Measurements from ENCODE around the gene FAM90A26.
"Not testable (repeated sequence)": the region's sequence is repeated elsewhere in the genome, so short reads cannot be mapped to it uniquely, and the experiment has no call there.

FAM90A26 gene

GRCh38 chr4:9165990-9166389, 4.2 kb upstream of the FAM90A26 start:
- DNase-seq: not testable (repeated sequence)

GRCh38 chr4:9210357-9210756, 40.1 kb downstream of the FAM90A26 start, which contains the start of gene USP17L10:
USP17L10 (plus strand) TSS chr4:9210657; CDS start chr4:9210657, 0 bp downstream.
- DNase-seq: not testable (repeated sequence)

- not testable (repeated sequence) for DNase-seq
Observed at GRCh38 chr4:9214701-9215100, 44.5 kb downstream of the FAM90A26 start.

GRCh38 chr4:9215105-9215504, 44.9 kb downstream of the FAM90A26 start, which contains the start of gene USP17L11:
USP17L11 (plus strand) TSS chr4:9215405; CDS start chr4:9215405, 0 bp downstream.
- DNase-seq: not testable (repeated sequence)

GRCh38 chr4:9219852-9220251, 49.6 kb downstream of the FAM90A26 start, which contains the start of gene USP17L12:
USP17L12 (plus strand) TSS chr4:9220152; CDS start chr4:9220152, 0 bp downstream.
- DNase-seq: not testable (repeated sequence)

GRCh38 chr4:9224596-9224995, 54.4 kb downstream of the FAM90A26 start, which contains the start of gene USP17L13:
USP17L13 (plus strand) TSS chr4:9224896; CDS start chr4:9224896, 0 bp downstream.
- DNase-seq: not testable (repeated sequence)
